AG09319 (cell line): Measurements from ENCODE around the gene TXNRD1.

ENCODE experiments used
- DNase-seq: peaks from one replicate; pipeline ENCODE4 v3.0.0-alpha.2; 2010; ENCODE audit warnings: low read depth; ENCODE audit errors: extremely low read depth
- CTCF ChIP-seq: IDR thresholded peaks from 2 replicates; pipeline ENCODE4 v1.5.1; 2011; ENCODE audit warnings: low read depth, mild to moderate bottlenecking, inconsistent platforms, low read length, moderate library complexity

The TXNRD1 gene

GRCh38 chr12:104306943-104307654 is 91.5 kb downstream of the TXNRD1 start:
- DNase-seq, result no peak
- TF ChIP-seq CTCF, result no peak

GRCh38 chr12:104307655-104308000 is 92.0 kb downstream of the TXNRD1 start:
- TF ChIP-seq CTCF, result no peak
- no peak for DNase-seq

GRCh38 chr12:104309446-104309993 is 93.9 kb downstream of the TXNRD1 start:
- DNase-seq, result no peak
- no peak for TF ChIP-seq CTCF

- DNase-seq, result no peak
- no peak for TF ChIP-seq CTCF
Observed at GRCh38 chr12:104310751-104311633, 95.4 kb downstream of the TXNRD1 start.

- no peak for DNase-seq
Observed at GRCh38 chr12:104312202-104312601, 96.6 kb downstream of the TXNRD1 start.

GRCh38 chr12:104312654-104313053 is 97.1 kb downstream of the TXNRD1 start:
- no peak for DNase-seq
- no peak for TF ChIP-seq CTCF

More at GRCh38 chr12:104312202-104312601, 96.6 kb downstream of the TXNRD1 start:
- no peak for TF ChIP-seq CTCF
